ENCODE measurements around the gene DHRS12.
"Not testable (repeated sequence)": the region's sequence is repeated elsewhere in the genome, so short reads cannot be mapped to it uniquely, and the experiment has no call there.

Gene DHRS12

DNA sequence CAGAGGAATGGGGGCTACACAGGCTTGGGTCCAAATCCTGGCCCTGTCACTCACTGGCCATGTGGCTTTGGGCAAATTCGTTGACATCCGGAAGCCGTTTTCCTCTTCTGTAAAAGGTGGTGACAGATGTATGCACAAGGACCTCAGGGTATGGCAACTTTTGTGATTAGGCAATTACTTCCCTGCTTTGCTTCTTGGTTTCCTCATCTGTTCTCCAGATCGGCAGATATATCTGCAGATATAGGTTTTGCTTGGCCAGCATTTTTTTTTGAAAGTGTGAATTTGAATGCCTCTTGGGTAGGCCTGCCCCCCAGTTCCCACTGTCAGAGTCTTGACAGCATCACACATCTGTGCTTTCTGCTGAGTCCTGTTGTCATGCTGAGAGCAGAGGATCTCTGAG is 23.3 kb upstream of the DHRS12 start:
- no peak for DNase-seq (ENCODE audit: low read depth)

DNA sequence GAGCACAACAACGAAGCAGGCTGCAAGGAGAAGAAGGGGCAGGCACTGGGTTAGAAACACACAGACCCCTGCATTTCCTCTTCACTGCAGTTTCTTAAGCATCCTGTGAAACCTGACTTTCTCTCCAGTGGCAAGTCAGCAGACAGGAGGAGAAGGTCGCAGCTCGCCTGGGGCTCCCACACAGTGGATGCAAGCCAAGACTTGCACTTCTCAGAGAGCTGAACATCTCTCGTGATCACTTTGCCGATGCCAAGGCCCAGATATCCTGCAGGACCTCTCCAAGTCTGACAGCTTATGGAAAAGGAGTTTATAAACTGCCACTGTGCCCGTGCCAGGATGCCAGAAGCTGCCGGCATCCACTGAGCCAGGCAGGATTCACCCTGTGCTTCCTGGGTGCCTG is 22.6 kb upstream of the DHRS12 start:
- no peak for DNase-seq (ENCODE audit: low read depth)

DNA sequence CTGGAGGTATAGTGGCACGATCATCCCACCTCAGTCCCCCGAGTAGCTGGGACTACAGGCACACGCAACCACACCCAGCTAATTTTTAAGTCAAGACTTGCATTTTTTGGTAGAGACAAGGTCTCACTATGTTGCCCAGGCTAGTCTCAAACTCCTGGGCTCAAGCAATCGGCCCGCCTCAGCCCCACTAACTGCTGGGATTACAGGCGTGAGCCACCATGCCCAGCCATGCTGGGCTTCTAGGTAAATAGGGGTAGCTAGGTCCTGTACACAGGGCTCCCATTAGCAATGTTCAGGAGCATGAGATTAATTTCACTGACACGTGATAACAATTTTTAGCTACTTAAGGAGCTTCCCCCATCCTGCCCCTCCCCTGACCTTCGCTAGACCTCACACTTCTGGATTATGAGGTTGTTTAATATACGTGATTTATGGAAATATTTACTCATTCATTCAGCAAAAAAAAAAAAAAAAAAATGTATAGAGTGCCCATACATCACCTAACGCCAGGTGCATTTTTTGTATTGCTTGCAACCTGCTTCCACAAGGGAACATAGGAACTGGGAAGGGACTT is 21.8 kb upstream of the DHRS12 start:
- no peak for DNase-seq (ENCODE audit: low read depth)

DNA sequence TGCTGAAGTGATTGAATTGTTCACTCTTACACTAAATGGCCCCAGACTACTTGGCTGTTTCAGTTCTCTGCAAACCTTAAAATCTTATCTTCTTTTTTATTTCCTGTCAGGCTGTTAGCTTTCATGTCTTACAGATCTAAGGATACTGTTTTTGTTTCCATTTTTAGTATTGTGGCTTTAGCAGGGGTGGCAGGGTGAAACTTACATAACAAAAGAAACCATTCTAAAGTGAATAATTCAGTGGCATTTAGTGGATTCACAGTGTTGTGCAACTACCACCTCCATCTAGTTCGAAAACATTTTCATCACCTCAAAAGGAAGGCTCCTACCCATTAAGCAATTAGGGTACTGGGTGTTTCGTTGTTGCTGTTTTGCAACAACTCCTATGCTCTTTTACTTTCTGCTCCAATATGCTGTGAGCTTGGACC is 21.2 kb upstream of the DHRS12 start:
- DNase-seq (ENCODE audit: low read depth) = no peak

DNA sequence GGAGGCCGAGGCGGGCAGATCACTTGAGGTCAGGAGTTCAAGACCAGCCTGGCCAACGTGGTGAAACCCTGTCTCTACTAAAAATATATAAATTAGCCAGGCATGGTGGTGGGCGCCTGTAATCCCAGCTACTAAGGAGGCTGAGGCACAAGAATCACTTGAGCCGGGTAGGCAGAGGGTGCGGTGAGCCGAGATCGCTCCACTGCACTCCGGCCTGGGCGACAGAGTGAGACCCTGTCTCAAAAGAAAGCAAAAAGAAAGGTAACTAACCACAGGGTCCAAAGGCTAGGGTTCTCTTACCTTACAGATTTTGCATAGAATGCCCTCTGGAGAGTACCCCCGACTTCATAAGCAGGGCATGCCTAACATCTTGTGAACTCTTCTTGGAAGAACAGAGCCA is 20.7 kb upstream of the DHRS12 start:
- DNase-seq (ENCODE audit: low read depth) = not testable (repeated sequence)

DNA sequence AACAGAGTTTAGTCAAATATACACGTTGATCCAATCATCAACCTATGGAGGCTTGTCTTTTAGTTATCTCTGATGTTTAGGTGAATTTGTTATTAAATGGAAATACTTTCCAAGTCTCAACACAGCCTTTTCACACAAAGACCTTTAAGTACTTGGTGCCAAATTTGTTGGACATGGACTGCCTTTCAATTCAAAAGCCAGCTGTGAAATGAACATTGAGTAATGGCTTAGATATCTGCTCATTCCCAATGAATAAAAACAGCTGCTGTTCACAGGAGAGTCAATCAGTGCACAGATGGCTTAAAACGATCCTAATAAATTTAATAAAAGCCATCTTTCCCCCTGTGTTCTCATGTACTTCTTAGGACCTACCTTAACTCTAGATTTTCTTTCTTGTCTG is 19.9 kb upstream of the DHRS12 start:
- no peak for DNase-seq (ENCODE audit: low read depth)

DNA sequence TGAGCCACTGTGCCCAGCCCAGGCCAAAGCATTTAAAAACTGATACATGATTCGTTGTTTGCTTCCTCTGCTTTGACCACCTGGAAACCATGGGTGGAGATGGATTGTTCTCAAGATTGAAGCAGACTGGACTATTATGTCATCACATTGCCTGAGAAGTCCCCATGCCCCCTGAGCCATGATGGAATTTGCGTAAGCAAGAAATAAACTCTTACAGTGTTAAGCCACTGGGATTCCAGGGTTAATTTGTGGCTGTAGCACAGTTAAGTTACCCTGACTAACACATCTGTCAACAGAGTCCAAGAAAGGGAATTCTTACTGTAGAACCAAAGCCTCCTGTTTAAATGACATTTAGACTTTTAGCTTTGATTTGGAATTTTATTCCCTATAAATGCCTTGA is 19.4 kb upstream of the DHRS12 start:
- DNase-seq (ENCODE audit: low read depth) = no peak

DNA sequence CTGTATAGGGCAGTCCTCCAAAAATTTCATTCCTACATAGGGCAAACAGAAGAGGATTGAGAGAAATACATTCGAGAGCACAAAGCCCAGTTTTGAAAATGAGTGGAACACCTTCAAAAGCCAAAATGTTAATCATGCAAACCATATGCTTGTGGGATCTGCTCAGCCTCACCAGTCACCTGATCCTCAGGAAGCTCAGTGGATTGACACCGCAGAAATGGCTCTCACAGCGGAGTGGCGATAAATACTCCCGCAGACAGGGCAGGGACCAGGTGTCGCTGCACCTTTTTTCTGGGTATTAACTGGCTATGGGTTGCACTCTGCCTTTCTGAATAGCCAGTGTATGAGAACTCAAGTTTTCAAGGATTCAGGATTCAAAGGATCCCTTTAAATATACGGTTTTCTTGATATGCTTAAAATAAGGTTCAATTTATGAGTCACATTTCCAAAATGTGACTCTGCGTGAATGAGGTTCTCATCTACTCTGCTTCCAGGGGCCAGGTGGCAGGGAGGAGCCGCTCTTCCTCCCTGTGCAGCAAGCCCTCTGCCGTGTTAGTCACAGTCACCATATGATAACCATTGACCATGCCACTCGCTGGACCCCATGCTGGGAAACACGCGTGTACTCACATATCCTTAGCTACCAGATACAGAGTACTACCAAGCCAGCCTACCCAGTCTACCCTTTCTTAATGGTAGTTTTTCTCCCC is 18.3 kb upstream of the DHRS12 start:
- no peak for DNase-seq (ENCODE audit: low read depth)

DNA sequence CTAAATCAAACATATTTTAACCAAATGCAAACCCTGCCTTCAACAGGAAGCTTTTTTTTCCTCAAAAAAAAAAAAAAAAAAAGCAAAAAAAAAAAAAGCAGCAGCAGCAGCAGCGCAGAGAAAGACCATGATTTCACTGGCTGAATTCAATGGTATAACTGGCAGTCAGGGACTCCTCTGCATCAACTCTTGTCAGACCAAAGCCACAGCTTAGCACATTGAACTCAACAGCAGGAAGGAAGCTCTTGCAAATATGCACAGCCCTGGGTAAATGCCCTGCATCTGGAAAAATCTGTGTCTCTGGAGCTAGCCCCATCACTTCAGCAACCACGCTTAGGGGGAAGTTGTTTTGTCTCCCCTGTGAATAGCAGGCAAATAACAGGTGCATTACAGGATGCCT is 17.6 kb upstream of the DHRS12 start:
- DNase-seq (ENCODE audit: low read depth) = no peak

DNA sequence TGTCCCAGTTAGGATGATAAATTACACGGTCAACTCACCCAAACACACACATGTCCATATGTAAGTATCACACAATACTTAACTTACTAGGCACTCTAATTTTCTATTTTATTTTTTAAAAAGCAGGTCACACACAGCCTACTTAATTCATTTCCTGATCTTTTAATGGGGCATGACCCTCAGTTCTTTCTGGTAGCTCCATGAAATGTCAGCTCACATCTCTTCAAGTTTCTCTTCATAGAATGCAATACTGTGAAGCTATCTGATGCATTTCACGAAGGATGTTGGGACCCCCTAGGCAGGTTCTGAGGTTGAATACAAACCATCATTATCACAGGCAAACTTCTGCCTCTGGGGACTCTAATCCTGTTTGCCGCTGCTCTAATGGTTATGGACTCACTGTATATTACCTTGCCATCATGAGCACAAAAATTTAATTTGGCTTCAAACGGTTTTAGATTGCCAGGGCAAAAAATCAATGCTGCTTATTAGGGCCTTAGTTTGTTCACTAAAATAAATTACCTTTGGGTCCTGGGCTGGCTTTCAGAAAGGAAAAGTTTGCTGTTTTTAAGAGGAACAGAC is 16.1 kb upstream of the DHRS12 start:
- DNase-seq (ENCODE audit: low read depth) = no peak

DNA sequence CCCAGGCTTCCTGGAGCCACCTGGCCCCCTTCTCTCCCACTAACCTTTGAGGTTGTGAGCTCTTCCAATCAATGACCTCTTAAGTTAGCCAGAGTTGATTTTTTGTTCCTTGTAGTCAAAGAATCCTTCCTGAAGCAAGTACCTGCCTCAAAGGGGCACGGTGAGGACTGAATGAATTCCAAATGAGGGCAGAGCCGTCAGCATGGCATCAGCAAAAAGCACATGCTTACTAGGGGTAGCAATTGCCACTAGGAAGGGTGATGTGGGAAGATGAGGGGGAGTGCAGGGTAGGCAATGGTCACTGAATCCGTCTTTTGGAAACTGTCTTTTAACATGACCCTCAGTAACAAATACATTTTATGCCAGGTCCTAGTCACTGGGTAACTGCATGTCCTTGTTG is 15.6 kb upstream of the DHRS12 start:
- DNase-seq (ENCODE audit: low read depth) = no peak

DNA sequence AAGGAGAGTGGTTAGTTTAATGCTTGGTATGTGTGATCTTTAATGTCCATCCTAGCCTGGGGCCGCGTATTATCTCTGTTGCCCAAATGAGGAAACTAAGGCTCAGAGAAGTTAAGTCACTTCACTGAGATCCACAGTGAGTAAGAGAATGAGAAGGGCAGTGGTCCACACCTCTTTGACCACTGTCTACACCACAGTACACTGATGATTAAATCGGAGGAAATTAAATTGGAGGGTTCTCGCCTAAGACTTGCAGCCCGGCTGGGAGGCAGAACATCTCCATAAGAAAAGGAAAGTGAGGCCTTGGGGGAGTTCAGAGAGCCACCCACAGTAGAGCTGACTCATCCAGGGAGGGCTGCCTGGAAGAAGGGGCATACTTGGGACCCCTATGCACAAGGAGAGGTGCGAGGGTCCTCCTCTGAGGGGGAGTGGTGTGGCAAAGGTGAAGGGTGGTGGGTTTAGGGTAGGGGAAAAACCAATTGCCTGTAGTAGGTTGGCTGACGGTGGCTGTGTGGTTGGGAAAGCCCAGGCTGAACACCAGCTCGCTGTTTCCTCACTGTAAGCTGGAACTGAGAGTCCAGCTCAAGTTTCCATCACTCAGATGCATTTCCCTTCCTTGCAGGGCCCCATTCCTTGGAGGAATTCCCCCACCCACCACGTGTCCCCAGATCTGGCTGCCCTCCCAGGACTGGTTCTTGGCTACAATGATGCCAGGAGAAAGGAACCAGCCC is 15.0 kb upstream of the DHRS12 start:
- DNase-seq (ENCODE audit: low read depth) = peak; percentile 48

DNA sequence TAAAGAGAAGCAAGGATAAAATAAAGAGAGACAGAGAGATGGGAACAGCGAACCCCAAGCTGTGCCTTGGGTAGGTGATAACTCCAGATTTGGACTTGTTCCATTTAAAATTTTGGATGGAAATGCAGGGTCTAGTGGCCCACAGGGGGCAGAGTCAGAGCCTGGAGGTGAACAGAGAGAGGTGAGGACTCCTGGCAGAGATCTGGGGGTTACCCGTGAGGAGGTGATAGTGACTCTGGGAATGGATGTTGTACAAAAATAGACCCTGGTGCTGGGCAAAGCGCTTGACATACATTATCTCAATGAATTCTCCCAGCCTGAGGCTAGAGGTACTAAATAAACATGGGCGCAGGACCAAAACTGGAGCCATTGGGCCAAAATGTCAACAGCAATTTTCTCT is 14.3 kb upstream of the DHRS12 start:
- DNase-seq (ENCODE audit: low read depth) = no peak

DNA sequence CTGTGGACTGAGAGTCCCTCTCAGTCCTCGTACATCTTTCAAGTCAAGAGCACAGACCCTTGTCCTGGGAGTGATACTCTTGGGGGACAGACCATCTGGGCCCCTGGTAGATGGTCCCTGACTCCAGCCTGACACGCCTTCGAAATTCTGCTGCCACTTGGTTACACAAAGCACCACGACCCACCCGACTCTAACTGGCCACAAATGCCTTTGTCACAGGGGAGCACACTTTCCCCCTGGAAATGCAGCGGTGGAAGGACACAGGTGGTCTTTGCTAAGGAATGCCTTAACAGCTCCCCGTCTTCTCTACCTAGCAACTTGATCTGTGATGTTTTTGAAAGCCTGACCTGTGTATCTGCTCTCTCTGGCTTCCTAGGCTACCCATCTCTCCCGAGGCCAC is 13.8 kb upstream of the DHRS12 start:
- no peak for DNase-seq (ENCODE audit: low read depth)

DNA sequence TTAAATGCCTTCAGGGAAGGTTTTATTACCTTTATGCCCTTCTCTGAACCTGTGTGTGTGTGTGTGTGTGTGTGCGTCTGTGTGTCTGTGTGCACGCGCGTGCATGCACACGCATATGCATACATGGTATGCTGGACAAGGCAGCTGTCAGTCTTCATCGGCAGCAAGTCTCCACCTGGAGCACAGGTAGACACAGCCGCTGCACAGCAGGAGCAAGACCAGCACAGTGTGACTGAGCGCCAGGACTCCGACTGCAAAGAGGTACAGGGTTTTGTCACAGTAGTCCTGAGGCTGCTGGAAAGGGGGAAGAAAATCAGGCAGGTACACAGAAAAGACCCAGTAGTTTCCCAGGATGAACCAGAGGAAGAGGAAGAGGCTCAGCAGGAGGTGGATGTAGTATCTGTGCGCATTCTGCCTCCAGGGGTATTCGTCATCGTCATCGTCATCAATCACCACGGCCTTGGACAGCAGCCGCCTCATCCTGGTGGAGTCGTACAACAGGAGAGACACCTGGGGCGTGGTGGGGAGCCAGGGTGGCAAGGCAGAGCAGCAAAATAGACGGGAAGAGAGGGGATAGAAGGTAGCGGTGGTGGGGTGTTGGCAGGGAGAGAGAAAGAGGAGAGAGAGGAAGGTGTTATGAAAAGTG is 12.8 kb upstream of the DHRS12 start:
- DNase-seq (ENCODE audit: low read depth) = no peak

DNA sequence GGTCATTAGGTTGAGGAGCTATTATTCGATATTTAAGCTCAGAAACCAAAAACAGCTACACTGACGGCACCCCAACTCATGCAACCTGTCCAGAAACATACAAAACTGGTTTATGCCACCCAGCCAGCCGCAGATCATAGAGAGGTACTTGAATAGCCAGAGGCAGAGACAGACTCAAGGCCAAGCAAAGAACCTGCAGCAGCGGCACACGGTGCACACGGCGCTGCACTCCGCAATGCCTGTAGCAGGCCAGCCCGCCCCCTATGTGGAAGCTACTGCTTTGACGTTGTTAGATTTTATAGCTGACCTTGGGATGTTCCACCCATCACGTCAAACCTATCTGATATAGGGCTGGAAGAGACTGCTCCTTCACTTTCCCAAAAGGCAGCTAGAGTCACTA is 11.9 kb upstream of the DHRS12 start:
- DNase-seq (ENCODE audit: low read depth) = no peak

DNA sequence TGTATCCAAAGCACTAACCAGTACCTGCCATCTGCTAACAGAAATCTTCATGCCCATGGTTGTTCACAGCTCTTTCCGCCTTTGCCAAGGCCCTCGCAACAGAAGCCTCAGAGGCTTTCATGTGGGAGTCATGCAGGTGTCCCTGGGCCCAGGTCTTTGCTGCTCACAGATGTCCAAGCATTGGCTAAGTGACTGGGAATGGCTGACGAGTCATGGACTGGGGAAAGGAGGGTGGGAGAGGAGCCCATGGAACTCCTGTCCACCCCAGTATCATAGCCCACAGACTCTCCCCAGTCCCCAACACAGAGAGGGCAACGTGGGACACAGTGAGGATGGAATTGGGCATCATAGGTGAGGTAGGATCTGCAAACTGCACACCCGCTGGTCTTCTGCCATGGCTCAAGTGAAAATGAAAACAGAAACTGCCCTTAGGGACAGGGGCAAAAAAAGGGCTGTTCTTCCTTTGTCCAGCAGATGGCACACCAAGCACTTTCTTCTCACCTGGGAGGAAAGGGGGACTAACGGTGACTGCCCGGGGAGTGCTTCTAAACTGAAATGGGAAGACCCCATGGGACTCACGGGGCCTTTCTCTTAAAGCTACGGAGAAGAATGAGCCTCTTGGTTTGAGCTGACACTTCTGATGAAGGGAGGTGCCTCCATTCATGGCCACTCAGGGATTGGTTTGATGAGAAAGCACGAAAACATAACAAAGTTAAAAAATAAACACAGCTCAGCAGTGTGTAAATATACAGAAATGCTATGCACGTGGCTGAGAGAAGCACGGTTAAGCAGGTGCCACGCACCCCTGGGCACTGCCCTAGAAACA is 11.1 kb upstream of the DHRS12 start:
- DNase-seq (ENCODE audit: low read depth) = peak; percentile 67

DNA sequence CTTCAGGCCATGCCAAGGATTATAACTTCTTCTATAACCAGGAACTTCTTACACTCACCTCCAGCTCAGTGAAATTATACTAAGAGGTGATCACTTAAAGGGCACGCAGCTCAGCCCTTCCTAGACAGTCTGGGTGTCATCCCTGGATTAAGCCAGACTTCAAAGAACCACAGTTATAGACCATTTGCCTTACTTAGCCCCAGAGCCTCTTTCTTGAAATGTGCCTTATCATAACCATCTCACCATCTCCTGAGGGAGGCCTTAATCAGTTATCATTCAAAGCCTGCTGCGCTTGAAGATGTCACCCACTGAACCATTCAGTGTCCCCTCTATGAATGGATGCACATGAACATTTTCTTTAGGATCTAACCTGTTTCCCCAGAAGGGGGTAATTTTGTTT is 10.1 kb upstream of the DHRS12 start:
- no peak for DNase-seq (ENCODE audit: low read depth)

DNA sequence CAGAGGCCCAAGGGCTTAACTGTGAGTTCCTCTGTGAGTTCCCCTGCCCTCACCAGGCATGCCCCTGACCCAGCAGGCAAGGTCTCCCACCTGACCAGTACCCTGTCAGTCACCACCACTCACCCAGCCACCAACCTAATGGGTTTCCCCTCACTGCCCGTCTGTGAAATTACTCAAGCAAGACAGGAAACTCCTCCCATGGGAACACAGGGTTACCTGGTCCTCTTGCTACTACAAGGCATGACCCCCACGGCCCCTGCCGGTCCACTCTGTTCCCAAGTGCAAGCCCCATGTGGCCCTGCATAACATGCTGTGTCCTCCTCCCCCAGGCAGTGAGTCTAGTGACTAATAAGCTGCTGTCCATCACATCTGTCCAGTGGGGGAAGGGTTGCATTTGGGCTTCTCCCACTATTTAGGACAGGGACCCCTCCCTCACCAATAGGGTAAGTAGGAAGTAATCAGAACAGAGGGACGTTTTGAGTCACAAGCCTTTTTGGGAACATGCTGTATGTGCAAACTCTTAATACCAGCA is 8.0 kb upstream of the DHRS12 start:
- DNase-seq (ENCODE audit: low read depth) = no peak

DNA sequence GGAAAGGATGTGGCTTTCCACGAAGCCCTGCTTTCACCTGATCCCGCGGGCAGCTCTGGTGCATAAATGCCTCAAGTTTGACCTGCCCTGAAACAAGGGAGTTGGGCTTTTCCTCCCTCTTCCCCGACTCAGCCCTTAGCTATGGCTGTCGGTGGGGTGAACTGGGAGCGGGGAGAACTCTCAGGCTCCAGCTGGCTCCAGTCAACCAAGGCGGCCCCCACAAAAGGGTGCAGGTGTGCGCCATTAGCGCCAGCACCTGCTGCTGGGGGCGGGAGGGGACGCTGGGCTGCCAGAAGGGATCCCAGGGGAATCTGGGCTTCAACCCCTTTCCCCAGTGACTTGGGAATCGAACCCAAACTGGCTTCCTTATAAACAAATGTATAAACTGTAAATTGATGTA is 7.1 kb upstream of the DHRS12 start:
- no peak for DNase-seq (ENCODE audit: low read depth)

DNA sequence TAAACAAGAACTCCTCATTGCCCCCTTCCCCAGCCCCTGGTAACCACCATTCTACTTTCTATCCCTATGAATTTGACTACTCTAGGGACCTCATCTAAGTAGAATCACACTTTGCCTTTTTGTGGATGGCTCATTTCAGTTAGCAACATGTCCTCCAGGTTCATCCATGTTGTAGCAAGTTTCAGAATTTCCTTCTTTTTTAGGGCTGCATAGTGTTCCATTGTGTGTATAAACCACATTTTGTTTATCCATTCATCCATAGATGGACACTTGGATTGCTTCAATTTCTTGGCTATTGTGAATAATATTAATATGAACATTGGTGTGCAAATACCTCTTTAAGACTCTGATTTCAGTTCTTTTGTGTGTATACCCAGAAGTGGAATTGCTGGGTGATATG is 4.8 kb upstream of the DHRS12 start:
- no peak for DNase-seq (ENCODE audit: low read depth)

DNA sequence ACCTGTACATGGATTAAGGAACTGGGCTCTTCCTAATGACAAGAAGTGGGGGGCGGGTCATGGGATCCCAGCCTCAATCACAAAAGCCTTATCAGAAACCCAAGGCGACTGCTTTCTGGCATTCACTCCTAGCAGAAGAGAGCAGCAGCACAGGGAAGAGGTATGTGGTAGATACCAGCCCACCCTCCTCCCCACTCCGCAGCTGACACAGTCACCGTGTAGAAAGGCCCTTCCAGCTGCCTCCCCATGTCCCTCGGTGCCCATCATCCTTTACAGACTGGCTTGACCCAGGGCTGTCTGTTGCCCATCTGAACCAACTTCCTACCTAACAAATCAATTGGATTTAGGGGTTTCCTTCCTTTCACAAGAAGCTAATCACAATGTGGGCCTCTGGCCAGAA is 3.1 kb upstream of the DHRS12 start:
- DNase-seq (ENCODE audit: low read depth) = no peak

All from activated T-cell treated with anti-CD3 and anti-CD28 coated beads for 48 hours (primary cell).